Prostate gland (tissue), 1 donor: ENCODE data around the gene ALDH16A1.

ENCODE experiments used
- POLR2A ChIP-seq: fragments of 450-650 bp; IDR thresholded peaks from one replicate; pipeline ENCODE4 v1.6.1; 2016; ENCODE audit warnings: antibody characterized with exemption, mild to moderate bottlenecking
- POLR2AphosphoS5 ChIP-seq: sonication (generic); formaldehyde crosslinking; IDR thresholded peaks from one replicate; pipeline ENCODE4 v1.6.1; 2017; ENCODE audit warnings: antibody characterized with exemption

DNA sequence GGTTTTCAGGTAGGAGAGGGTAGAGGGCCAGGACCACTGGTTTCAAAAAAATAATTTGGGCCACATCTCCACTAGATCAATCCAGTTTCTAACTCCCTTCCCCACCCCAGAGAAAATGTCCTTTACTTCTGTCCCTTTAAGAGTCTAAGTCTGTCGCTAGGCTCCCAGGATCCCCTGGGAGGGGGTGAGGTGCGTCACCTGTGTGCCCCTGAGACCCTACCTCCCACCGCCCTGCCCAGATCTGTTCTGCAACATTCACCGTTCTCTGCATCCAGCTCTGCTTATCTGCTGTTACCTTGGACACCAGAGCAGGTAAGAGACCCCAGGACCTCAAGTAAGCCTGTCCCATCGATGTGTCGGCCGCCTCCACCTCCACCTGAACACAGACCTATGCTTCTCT, 27.8 kb upstream of the ALDH16A1 start, which contains the start of gene GFY:
- TF ChIP-seq POLR2A, result no peak
- TF ChIP-seq POLR2AphosphoS5, result no peak
